GM23248 (cell line): Measurements from ENCODE around the gene STK16.

ENCODE experiments used
- EZH2 ChIP-seq: fragments of 200-600 bp; sonication (generic); IDR thresholded peaks from 2 replicates; pipeline ENCODE4 v1.6.1; 2018; ENCODE audit warnings: antibody characterized with exemption, mild to moderate bottlenecking; ENCODE audit not compliant: insufficient read depth, poor library complexity, severe bottlenecking
- EZH2phosphoT487 ChIP-seq: fragments of 200-600 bp; sonication (generic); IDR thresholded peaks from 2 replicates; pipeline ENCODE4 v1.6.1; 2018; ENCODE audit warnings: antibody characterized with exemption, moderate library complexity, mild to moderate bottlenecking, low read depth; ENCODE audit not compliant: insufficient read depth

DNA sequence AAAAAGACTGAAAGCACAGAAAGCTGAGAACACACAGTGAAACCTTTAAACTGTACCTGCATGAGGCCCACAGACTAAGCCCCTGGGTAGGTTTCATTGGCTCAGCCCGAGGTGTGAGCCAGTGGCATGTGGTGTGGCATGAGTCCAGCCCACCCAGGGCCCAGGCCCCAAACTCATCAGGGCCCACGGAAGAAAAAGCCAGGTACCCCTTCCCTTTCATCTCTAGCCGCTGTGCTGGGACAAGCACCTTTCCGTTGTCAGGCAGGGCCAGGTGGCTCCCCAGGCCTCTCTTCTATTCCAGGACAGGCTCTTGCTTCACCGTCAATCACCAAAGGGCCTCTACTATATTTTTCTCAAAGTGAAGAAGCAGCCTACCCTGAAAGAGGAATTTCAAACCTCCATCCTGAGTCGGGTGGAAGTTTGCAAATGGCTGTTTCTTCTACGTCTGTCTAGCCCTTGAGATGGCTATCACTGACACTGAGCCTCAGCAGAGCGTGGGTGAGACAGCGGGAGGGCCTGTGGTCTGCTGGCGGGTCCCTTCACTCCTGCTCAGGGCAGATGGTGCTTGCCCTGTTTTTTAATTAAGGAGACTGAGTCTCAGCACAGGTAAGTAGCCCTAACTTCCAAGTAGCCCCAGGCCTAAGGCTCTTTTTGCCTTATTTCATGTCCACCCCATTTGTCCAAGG, 42.4 kb downstream of the STK16 start:
- TF ChIP-seq EZH2 (no peak), EZH2phosphoT487 (no peak)
